NCI-H2107 treated with DMSO at 0.1 percent for 48 hours (cell line): ENCODE measurements around the gene SLC35B1.
A peak's percentile ranks its signal among the peaks of the same experiment; 100 is the strongest.
"Not testable (repeated sequence)": the region's sequence is repeated elsewhere in the genome, so short reads cannot be mapped to it uniquely, and the experiment has no call there.

Experiments
- DNase-seq: peaks from one replicate; lab custom pipeline; 2025; ENCODE audit not compliant: unreplicated experiment; lab: John Stamatoyannopoulos, UW

SLC35B1 gene

GRCh38 chr17:49734515-49735490 is 27.0 kb upstream of the SLC35B1 start:
- DNase-seq, result no peak

- DNase-seq, result no peak
These were observed 23.7 kb upstream of the SLC35B1 start for GRCh38 chr17:49731435-49731831.

GRCh38 chr17:49730785-49731434 is 23.1 kb upstream of the SLC35B1 start:
- DNase-seq, result no peak

GRCh38 chr17:49730078-49730784 is 22.5 kb upstream of the SLC35B1 start:
- no peak for DNase-seq

- DNase-seq, result no peak
These were observed 21.3 kb upstream of the SLC35B1 start for GRCh38 chr17:49729069-49729468.

GRCh38 chr17:49728425-49728824 is 20.7 kb upstream of the SLC35B1 start:
- no peak for DNase-seq

GRCh38 chr17:49727380-49727779 is 19.6 kb upstream of the SLC35B1 start:
- DNase-seq, result no peak

- no peak for DNase-seq
These were observed 17.8 kb upstream of the SLC35B1 start for GRCh38 chr17:49725452-49726130.

- DNase-seq, result not testable (repeated sequence)
These were observed 16.8 kb upstream of the SLC35B1 start for GRCh38 chr17:49724552-49724951.

GRCh38 chr17:49723423-49723822 is 15.7 kb upstream of the SLC35B1 start:
- DNase-seq, result no peak

- no peak for DNase-seq
These were observed 14.3 kb upstream of the SLC35B1 start for GRCh38 chr17:49722066-49722465.

- no peak for DNase-seq
These were observed 9.7 kb upstream of the SLC35B1 start for GRCh38 chr17:49717371-49717861.

GRCh38 chr17:49716668-49717364 is 9.1 kb upstream of the SLC35B1 start:
- no peak for DNase-seq

GRCh38 chr17:49715717-49716279 is 8.0 kb upstream of the SLC35B1 start:
- peak; percentile 88 for DNase-seq

- peak; percentile 59 for DNase-seq
These were observed 7.5 kb upstream of the SLC35B1 start for GRCh38 chr17:49715216-49715615.

GRCh38 chr17:49708515-49709183 is 885 bp upstream of the SLC35B1 start:
- no peak for DNase-seq

GRCh38 chr17:49707246-49707607 is 537 bp downstream of the SLC35B1 start:
- DNase-seq, result no peak

GRCh38 chr17:49705254-49705653 is 2.5 kb downstream of the SLC35B1 start:
- DNase-seq, result no peak

GRCh38 chr17:49703557-49704277 is 4.0 kb downstream of the SLC35B1 start:
- DNase-seq, result peak; percentile 8
